RPMI7951 (cell line): Measurements from ENCODE around the gene LCE1E. TPM values are rescaled to one million over a fixed set of nuclear protein-coding genes. Genes with fewer than 3 reads are reported as not detected.

Experiments
- DNase-seq: peaks from one replicate; pipeline ENCODE4 v3.0.0-alpha.2; 2012; ENCODE audit warnings: low read depth
- total RNA-seq: library from RNA; depleted of rRNA; stranded (reverse); fragments of >200 nt; shearing (Covaris generic); gene quantifications from 2 replicates; pipeline ENCODE4 v1.2.3, GENCODE V29; 2014; rRNA removed

Gene LCE1E, protein sequence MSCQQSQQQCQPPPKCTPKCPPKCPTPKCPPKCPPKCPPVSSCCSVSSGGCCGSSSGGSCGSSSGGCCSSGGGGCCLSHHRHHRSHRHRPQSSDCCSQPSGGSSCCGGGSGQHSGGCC
- total RNA-seq, result not detected in 2 replicates

DNA sequence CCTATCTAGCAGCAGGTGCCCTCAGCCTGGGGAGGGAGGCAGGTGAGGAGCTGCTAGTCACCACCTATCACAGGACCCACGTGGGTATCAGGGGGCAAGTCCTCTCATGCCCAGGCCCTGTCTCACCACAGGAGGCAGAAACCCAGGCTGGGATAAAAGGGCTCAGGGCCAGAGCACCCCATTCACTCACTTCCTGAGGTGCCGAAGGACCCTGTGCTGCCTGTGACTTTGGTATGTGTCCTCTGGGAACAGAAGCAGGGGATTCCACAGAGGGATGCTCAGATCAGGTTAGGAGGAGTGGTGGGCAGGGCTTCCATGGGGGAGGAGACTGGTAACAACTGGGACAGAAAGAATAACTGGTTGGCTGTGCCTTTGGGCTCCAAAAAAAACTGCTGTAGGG lies at the start of gene LCE1E:
LCE1E (plus strand) TSS at position 181 of the 400 bp plus-strand sequence. CDS start 1,043 bp downstream, outside the sequence.
- no peak for DNase-seq

- no peak for DNase-seq
These were observed 48.1 kb upstream of the LCE1E start for GRCh38 chr1:152737997-152738396.

GRCh38 chr1:152739841-152740240 lies 46.2 kb upstream of the LCE1E start:
- no peak for DNase-seq

GRCh38 chr1:152741656-152742055 lies 44.4 kb upstream of the LCE1E start:
- DNase-seq, result no peak

- no peak for DNase-seq
These were observed 42.5 kb upstream of the LCE1E start for GRCh38 chr1:152743371-152744145.

DNA sequence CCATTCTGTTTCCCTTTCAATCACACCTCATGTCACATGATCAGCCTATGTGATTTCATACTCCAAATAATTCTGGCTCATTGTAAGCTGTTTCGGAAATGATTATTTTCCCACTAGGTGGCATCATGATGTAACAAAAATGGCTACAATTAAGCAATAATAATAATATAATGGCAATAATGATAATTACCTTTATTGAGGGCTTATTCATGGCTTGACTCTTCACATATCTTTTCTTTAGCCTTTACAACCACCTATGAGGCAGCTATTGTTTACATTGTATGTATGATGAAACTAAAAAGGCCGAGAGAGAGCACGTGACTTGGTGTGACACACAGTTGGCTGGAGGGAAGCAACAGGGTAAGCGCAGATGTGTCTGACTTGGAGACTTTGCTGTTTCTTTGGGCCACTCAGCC lies 40.8 kb upstream of the LCE1E start:
- DNase-seq, result peak; percentile 29

DNA sequence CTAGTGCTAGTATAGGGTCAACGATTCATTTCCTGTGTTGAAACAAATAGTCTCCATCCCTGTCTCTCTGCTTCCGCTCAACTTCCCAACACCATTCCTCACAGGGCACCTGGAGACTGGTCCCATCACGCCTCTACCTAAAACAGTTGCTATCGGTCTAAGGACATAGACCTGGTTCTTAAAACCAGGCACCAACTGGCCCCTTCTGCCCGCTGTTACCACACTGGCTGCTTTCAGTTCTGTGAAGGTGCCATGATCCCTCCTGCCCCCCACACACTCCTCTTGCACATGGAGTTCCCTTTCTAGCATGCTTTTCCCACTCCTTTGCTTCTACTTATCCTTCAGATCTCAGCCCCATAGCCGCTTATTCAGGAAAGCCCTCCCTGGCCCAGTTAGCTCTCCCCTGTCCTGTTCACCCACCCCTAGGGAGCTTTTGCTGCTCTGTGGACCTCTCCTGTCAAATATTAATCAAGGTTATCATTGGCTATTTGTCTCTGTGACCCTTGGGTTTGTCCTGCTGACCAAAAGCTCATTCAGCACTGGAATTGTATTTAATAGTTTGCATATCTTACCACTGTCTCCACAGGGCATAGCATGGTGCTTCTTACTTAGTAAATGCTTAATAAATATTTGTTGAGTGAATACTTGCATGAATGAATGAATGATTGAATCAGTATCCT lies 40.2 kb upstream of the LCE1E start:
- DNase-seq, result no peak

DNA sequence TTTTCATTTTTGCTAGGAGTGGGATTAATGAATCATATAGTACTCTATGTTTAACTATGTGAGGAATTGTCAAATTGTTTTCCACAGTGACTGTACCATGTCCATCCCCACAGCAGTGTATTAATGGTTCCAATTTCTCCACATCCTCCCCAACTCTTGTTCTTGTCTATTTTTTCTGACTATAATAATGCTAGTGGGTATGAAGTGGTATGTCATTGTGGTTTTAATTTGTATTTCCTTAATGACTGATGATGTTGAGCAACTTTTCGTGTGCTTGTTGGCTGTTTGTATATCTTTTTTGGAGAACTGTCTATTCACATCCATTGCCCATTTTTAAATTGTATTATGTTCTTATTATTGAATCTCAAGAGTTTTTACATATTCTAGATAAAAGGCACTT lies 38.2 kb upstream of the LCE1E start:
- DNase-seq, result no peak

DNA sequence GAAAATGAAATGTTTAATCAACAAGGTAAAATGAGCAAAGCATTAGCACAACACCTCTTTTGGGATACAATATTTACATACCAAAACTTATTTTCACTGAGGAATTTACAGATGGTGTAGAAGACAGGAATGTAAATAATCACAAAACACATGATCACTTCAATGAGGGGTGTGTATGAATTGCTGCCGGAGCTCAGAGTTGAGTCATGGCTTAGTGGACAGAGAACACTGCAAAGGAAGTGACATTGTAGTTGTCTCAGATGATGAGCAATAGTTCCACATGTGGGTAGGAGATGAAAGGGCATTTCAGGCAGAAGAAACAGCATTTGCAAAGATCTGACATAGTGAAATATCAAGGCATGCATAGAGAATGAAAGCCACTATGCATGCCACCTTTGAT lies 33.8 kb upstream of the LCE1E start:
- peak; percentile 27 for DNase-seq

DNA sequence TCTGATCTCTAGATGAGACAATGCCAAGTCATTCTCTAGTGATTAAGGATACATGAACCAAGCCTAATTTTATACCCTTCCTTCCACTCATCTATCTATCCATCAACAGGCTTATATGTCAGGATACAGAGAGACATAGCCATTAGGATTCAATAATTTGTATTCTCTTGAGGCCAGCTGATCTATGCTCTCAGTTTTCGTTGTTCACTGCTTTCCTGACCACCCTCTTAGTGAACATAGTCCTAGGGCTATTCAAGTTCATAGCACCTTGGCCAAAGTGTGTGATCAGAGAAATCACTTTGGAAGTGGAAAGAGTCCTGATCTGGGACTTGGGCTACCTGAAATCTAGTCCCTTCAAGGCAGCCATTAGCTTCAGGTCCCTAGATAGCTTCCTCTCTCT lies 32.5 kb upstream of the LCE1E start:
- no peak for DNase-seq

GRCh38 chr1:152756872-152757271 lies 29.2 kb upstream of the LCE1E start:
- DNase-seq, result no peak

DNA sequence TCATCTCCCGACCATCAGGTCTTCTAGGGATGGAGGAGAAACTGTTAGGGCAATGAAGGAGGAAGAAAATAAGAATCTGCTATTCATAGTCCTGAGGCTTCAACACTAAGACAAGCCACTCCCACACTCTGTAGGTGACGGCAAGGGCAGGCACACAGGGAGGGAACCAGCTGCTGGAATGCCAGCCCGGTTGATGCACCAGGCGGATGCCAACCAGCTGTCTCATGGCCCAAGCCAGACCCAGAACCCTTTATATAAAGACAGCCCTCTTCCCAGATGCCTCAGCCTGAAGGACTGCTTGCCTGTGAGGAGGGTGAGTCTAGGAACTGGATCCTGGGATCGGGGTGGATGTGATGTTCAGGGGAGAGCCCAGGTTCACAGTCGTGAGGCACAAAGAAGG lies 28.3 kb upstream of the LCE1E start, which contains the start of gene KPRP:
KPRP (plus strand) TSS at position 279 of the 400 bp plus-strand sequence. CDS start 1,564 bp downstream, outside the sequence.
- no peak for DNase-seq

GRCh38 chr1:152758636-152759035 lies 27.4 kb upstream of the LCE1E start:
- no peak for DNase-seq

GRCh38 chr1:152759453-152760173 lies 26.4 kb upstream of the LCE1E start:
- DNase-seq, result no peak

DNA sequence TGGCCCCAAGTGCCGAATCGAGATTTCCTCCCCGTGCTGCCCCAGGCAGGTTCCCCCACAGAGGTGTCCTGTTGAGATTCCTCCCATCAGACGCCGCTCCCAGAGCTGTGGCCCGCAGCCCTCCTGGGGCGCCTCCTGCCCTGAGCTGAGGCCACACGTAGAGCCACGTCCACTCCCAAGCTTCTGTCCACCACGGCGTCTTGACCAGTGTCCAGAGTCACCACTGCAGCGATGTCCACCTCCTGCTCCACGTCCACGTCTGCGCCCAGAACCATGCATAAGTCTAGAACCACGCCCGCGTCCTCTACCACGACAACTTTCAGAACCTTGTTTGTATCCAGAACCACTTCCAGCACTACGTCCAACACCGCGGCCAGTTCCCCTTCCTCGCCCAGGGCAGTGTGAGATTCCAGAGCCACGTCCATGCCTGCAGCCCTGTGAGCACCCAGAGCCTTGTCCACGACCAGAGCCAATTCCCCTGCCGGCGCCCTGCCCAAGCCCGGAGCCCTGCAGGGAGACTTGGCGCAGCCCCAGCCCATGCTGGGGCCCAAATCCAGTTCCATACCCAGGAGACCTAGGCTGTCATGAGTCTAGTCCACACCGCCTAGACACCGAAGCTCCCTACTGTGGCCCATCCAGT lies 25.4 kb upstream of the LCE1E start:
- no peak for DNase-seq

DNA sequence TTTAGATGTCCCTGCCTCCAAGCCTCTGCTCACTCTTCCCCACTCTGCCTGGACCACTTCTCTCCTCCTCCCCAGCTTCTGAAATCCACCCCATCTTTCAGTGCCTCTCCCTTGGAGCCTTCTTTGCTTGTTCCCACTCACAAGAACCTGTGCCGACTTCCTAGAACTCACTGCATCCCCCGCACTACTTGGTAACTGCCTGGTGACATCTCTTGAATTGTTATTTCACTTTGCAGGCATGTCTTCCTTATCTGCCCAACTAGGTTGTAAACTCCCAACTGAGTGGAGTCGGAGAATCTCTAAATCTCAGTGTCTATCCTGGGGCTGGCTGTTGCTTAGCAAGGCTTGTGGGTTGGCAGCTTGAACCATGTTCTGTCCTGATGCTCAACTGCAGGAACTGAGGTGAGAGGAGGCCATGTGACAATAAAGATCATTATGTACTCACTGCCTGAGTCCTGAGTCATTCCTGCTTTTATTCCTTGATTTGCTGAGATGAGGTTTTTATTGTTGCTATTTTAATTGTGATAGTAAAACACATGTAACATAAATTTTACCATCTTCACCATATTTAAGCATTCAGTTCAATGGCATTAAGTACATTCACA lies 24.3 kb upstream of the LCE1E start:
- no peak for DNase-seq

DNA sequence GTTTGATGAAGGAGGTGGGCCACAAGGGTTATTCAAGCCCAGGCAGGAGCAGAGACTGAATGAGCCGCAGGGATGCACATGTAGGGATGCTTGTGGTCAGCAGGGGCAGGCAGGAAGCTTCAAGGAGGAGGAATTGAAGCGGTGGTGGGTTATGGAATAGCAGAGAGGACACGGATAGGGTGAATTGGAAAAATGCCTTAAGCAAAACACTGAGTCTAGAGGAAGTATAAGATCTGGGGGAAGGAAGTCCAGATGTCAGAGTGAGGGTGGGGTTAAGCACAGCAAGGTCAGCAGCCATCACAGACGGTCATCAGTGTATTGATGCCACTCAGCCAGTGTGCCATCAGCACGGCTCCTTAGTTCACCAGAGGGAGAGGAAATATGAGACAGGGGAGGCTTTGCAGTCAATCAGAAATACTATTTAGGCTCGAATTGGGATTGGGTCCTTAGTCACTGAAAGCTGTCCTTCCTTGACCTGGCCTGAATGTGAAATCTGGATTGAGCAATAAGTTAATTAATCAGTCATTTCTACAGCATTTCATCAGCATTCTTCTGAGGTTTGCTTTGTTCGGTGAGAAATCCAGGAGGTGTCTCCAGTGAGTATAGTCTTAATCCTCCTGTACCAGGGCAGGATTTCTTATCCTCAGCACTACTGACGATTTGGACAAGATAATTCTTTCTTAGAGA lies 17.1 kb upstream of the LCE1E start:
- no peak for DNase-seq

GRCh38 chr1:152770411-152770810 lies 15.6 kb upstream of the LCE1E start:
- DNase-seq, result no peak

GRCh38 chr1:152774875-152775274 lies 11.2 kb upstream of the LCE1E start, which contains the start of gene LCE1F:
Gene LCE1F (plus strand): TSS chr1:152775140. CDS start chr1:152776372, 1,232 bp downstream.
- DNase-seq, result no peak

GRCh38 chr1:152776361-152776760 lies 9.7 kb upstream of the LCE1E start:
- no peak for DNase-seq
